Right lobe of liver (tissue), 4 donors: ENCODE data around the gene ANKRD44.

Experiments
- CTCF ChIP-seq, 4 donors: fragments of 200-600 bp in 3 of 4; fragments of 450-650 bp in 1 of 4; IDR thresholded peaks; one replicate each; pipeline versions ENCODE4 v1.5.1 to v1.8.0; 2016 to 2022; ENCODE audit warnings: antibody characterized with exemption in 4 of 4, mild to moderate bottlenecking in 2 of 4
- POLR2A ChIP-seq: fragments of 450-650 bp; IDR thresholded peaks from one replicate; pipeline ENCODE4 v1.6.1; 2017; ENCODE audit warnings: antibody characterized with exemption, mild to moderate bottlenecking
- donor health status: DM: no; HTN: no; CAD: no.
- donor health status: DM: no; HTN: no; CAD: no.
- donor health status: DM: no; HTN: yes; CAD: no.

- no peak for TF ChIP-seq POLR2A
- TF ChIP-seq CTCF (IDR thresholded peaks at IDR 0.05): no peak
Measured at GRCh38 chr2:197207106-197207505, 103.5 kb downstream of the ANKRD44 start.
